Middle frontal gyrus (tissue), 1 donor: ENCODE data around the gene PSMC3.

Source experiments
- DNase-seq: peaks from one replicate; pipeline ENCODE4 v3.0.0-alpha.2; 2015; ENCODE audit warnings: low spot score; ENCODE audit errors: extremely low spot score

The PSMC3 gene

GRCh38 chr11:47376525-47377371 is 49.5 kb downstream of the PSMC3 start:
- no peak for DNase-seq

- DNase-seq, result no peak
These were observed 50.1 kb downstream of the PSMC3 start for GRCh38 chr11:47376107-47376524.

GRCh38 chr11:47375546-47376085 is 50.6 kb downstream of the PSMC3 start:
- DNase-seq, result no peak

- DNase-seq, result no peak
These were observed 51.2 kb downstream of the PSMC3 start for GRCh38 chr11:47375020-47375419.

- no peak for DNase-seq
These were observed 51.6 kb downstream of the PSMC3 start for GRCh38 chr11:47374720-47375019.

- DNase-seq, result peak; percentile 37
These were observed 52.1 kb downstream of the PSMC3 start for GRCh38 chr11:47373876-47374719.

GRCh38 chr11:47372422-47372821 is 53.8 kb downstream of the PSMC3 start:
- no peak for DNase-seq

- DNase-seq, result no peak
These were observed 56.6 kb downstream of the PSMC3 start for GRCh38 chr11:47369676-47370075.
